Stimulated activated effector memory CD8-positive, alpha-beta T cell treated with anti-CD3 and anti-CD28 coated beads, Interleukin-12 subunit alpha, Interleukin-12 subunit beta, amount 100 ng/mL, for 72 hours (primary cell): ENCODE data around the gene PLA2G2F.

Experiments used
- ATAC-seq: fragments of 150-1000 bp; cut with Tn5 transposase; 2 replicates; pipeline ENCODE4 v1.10.0; 2021
- DNase-seq, 2 donors: peaks; one replicate each; pipeline ENCODE4 v3.0.0; 2021 to 2022; ENCODE audit warnings: low spot score in 2 of 2
- H3K27ac Mint-ChIP-seq: one replicate; pipeline ENCODE4 v1.8.0; 2022; ENCODE audit warnings: mild to moderate bottlenecking, mixed read lengths
- H3K36me3 Mint-ChIP-seq: one replicate; pipeline ENCODE4 v1.8.0; 2022; ENCODE audit warnings: mild to moderate bottlenecking, mixed read lengths
- H3K4me1 Mint-ChIP-seq: one replicate; pipeline ENCODE4 v1.8.0; 2022; ENCODE audit warnings: mixed read lengths
- H3K4me3 Mint-ChIP-seq: one replicate; pipeline ENCODE4 v1.8.0; 2022; ENCODE audit warnings: mild to moderate bottlenecking, mixed read lengths
- H3K9me3 Mint-ChIP-seq: one replicate; pipeline ENCODE4 v1.8.0; 2022; ENCODE audit warnings: mixed read lengths

PLA2G2F gene

GRCh38 chr1:20138961-20139550, at the start of gene PLA2G2F:
Gene PLA2G2F, plus strand, starts transcription at chr1:20139323. Its CDS starts 105 bp downstream, at chr1:20139428.
- DNase-seq (no peak), ATAC-seq (peak; percentile 19)
- Mint-ChIP-seq H3K4me3 (no peak within 1 kb of the TSS), H3K4me1 (no peaks in the 10 kb centered on the region), H3K27ac (no peak within 1 kb of the TSS), H3K36me3 (no peaks in the 10 kb centered on the region), H3K9me3 (no peaks in the 10 kb centered on the region)

GRCh38 chr1:20089328-20090077, 49.6 kb upstream of the PLA2G2F start:
- Mint-ChIP-seq H3K4me3 (no peak overlapping the region), H3K9me3 (no peaks in the 10 kb centered on the region), H3K27ac (no peak overlapping the region), H3K36me3 (no peaks in the 10 kb centered on the region), H3K4me1 (no peaks in the 10 kb centered on the region)
- no peak for DNase-seq
- ATAC-seq = no peak

GRCh38 chr1:20090119-20090518, 49.0 kb upstream of the PLA2G2F start:
- ATAC-seq (no peak), DNase-seq (no peak)
- no peak overlapping the region for H3K27ac Mint-ChIP-seq
- no peaks in the 10 kb centered on the region for H3K9me3 Mint-ChIP-seq
- no peaks in the 10 kb centered on the region for H3K4me1 Mint-ChIP-seq
- H3K36me3 Mint-ChIP-seq = no peaks in the 10 kb centered on the region
- H3K4me3 Mint-ChIP-seq = no peak overlapping the region

GRCh38 chr1:20090641-20091040, 48.5 kb upstream of the PLA2G2F start:
- no peak overlapping the region for H3K4me3 Mint-ChIP-seq
- DNase-seq (no peak), ATAC-seq (no peak)
- no peak overlapping the region for H3K27ac Mint-ChIP-seq
- no peaks in the 10 kb centered on the region for H3K9me3 Mint-ChIP-seq
- H3K36me3 Mint-ChIP-seq = no peaks in the 10 kb centered on the region
- H3K4me1 Mint-ChIP-seq = no peaks in the 10 kb centered on the region

- DNase-seq = no peak
- Mint-ChIP-seq H3K9me3 (no peaks in the 10 kb centered on the region), H3K4me1 (no peaks in the 10 kb centered on the region), H3K36me3 (no peaks in the 10 kb centered on the region), H3K27ac (no peak overlapping the region), H3K4me3 (no peak overlapping the region)
- ATAC-seq = no peak
Measured at GRCh38 chr1:20093303-20093702, 45.8 kb upstream of the PLA2G2F start.

- no peak overlapping the region for H3K4me3 Mint-ChIP-seq
- no peaks in the 10 kb centered on the region for H3K4me1 Mint-ChIP-seq
- no peak for ATAC-seq
- H3K9me3 Mint-ChIP-seq = no peaks in the 10 kb centered on the region
- H3K36me3 Mint-ChIP-seq = no peaks in the 10 kb centered on the region
- H3K27ac Mint-ChIP-seq = no peak overlapping the region
- no peak for DNase-seq
Measured at GRCh38 chr1:20093940-20094391, 45.2 kb upstream of the PLA2G2F start.

GRCh38 chr1:20095564-20096434, 43.3 kb upstream of the PLA2G2F start:
- Mint-ChIP-seq H3K27ac (no peak overlapping the region), H3K4me1 (peaks cover under 1% of the 10 kb centered on the region), H3K4me3 (no peak overlapping the region), H3K36me3 (no peaks in the 10 kb centered on the region), H3K9me3 (no peaks in the 10 kb centered on the region)
- DNase-seq (no peak), ATAC-seq (no peak)

- Mint-ChIP-seq H3K9me3 (no peaks in the 10 kb centered on the region), H3K4me3 (no peak overlapping the region), H3K36me3 (no peaks in the 10 kb centered on the region), H3K4me1 (peaks cover 7% of the 10 kb centered on the region), H3K27ac (no peak overlapping the region)
- ATAC-seq = no peak
- DNase-seq = no peak
Measured at GRCh38 chr1:20096840-20097447, 42.2 kb upstream of the PLA2G2F start.

- H3K27ac Mint-ChIP-seq = no peak overlapping the region
- H3K4me1 Mint-ChIP-seq = peaks cover 12% of the 10 kb centered on the region
- H3K4me3 Mint-ChIP-seq = no peak overlapping the region
- H3K36me3 Mint-ChIP-seq = no peaks in the 10 kb centered on the region
- no peak for ATAC-seq
- DNase-seq = no peak
- no peaks in the 10 kb centered on the region for H3K9me3 Mint-ChIP-seq
Measured at GRCh38 chr1:20099533-20099932, 39.6 kb upstream of the PLA2G2F start.

- no peaks in the 10 kb centered on the region for H3K9me3 Mint-ChIP-seq
- H3K4me3 Mint-ChIP-seq = no peak overlapping the region
- DNase-seq (peak; percentile 12 to 60), ATAC-seq (peak; percentile 63)
- peaks cover 12% of the 10 kb centered on the region for H3K4me1 Mint-ChIP-seq
- no peak overlapping the region for H3K27ac Mint-ChIP-seq
- H3K36me3 Mint-ChIP-seq = no peaks in the 10 kb centered on the region
Measured at GRCh38 chr1:20100632-20101355, 38.3 kb upstream of the PLA2G2F start.

- H3K27ac Mint-ChIP-seq = no peak overlapping the region
- H3K9me3 Mint-ChIP-seq = no peaks in the 10 kb centered on the region
- no peaks in the 10 kb centered on the region for H3K36me3 Mint-ChIP-seq
- DNase-seq (no peak), ATAC-seq (peak; percentile 80)
- no peak overlapping the region for H3K4me3 Mint-ChIP-seq
- H3K4me1 Mint-ChIP-seq = peaks cover 12% of the 10 kb centered on the region
Measured at GRCh38 chr1:20102875-20103274, 36.2 kb upstream of the PLA2G2F start.

GRCh38 chr1:20105856-20106255, 33.3 kb upstream of the PLA2G2F start:
- Mint-ChIP-seq H3K4me1 (peaks cover 11% of the 10 kb centered on the region), H3K9me3 (no peaks in the 10 kb centered on the region), H3K4me3 (no peak overlapping the region), H3K27ac (no peak overlapping the region), H3K36me3 (no peaks in the 10 kb centered on the region)
- ATAC-seq = no peak
- no peak for DNase-seq

GRCh38 chr1:20107351-20107750, 31.8 kb upstream of the PLA2G2F start:
- no peak overlapping the region for H3K27ac Mint-ChIP-seq

GRCh38 chr1:20107796-20108195, 31.3 kb upstream of the PLA2G2F start:
- DNase-seq = no peak
- ATAC-seq = no peak
- Mint-ChIP-seq H3K4me3 (no peak overlapping the region), H3K27ac (no peak overlapping the region), H3K36me3 (no peaks in the 10 kb centered on the region), H3K4me1 (peaks cover 5% of the 10 kb centered on the region), H3K9me3 (no peaks in the 10 kb centered on the region)

More at GRCh38 chr1:20107351-20107750, 31.8 kb upstream of the PLA2G2F start:
- H3K36me3 Mint-ChIP-seq = no peaks in the 10 kb centered on the region
- H3K4me3 Mint-ChIP-seq = no peak overlapping the region
- no peaks in the 10 kb centered on the region for H3K9me3 Mint-ChIP-seq
- DNase-seq (no peak), ATAC-seq (no peak)
- H3K4me1 Mint-ChIP-seq = peaks cover 5% of the 10 kb centered on the region
